ENCODE results near the gene PIP5K1B.
A peak's percentile ranks its signal among the peaks of the same experiment; 100 is the strongest.

Gene PIP5K1B

DNA sequence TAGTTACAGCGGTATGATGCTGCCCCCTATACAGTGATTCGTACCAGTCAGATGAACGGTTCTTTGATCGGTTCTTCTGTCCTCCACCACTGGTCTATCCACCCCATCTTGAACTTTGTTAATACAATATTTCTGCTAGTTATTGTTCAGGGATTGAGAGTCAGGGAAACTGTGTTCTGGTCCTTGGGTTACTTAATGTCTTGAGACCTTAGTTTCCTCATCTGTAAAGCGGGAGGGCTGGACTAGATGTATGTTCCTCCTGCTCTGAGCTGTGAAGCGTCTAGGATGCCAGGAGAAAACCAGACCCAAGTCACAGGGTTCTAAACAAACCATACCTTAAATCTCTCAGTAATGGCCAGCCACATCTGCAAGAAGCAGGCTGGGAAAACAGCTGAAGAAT, 1.4 kb upstream of the PIP5K1B start:
- TF ChIP-seq, protein P1, sequence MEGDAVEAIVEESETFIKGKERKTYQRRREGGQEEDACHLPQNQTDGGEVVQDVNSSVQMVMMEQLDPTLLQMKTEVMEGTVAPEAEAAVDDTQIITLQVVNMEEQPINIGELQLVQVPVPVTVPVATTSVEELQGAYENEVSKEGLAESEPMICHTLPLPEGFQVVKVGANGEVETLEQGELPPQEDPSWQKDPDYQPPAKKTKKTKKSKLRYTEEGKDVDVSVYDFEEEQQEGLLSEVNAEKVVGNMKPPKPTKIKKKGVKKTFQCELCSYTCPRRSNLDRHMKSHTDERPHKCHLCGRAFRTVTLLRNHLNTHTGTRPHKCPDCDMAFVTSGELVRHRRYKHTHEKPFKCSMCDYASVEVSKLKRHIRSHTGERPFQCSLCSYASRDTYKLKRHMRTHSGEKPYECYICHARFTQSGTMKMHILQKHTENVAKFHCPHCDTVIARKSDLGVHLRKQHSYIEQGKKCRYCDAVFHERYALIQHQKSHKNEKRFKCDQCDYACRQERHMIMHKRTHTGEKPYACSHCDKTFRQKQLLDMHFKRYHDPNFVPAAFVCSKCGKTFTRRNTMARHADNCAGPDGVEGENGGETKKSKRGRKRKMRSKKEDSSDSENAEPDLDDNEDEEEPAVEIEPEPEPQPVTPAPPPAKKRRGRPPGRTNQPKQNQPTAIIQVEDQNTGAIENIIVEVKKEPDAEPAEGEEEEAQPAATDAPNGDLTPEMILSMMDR (conservative IDR thresholded peaks at IDR 0.05; ENCODE audit: low read length): no peak
- no peak for TF ChIP-seq EZH2phosphoT487 (IDR thresholded peaks at IDR 0.05; ENCODE audit: borderline replicate concordance)
- H3K27me3 ChIP-seq (ENCODE audit: insufficient read depth, low read length, poor library complexity, severe bottlenecking): no peaks in the 10 kb centered on the region
- H3K9ac ChIP-seq (ENCODE audit: low read depth, low read length, poor library complexity, severe bottlenecking): no peak overlapping the region

DNA sequence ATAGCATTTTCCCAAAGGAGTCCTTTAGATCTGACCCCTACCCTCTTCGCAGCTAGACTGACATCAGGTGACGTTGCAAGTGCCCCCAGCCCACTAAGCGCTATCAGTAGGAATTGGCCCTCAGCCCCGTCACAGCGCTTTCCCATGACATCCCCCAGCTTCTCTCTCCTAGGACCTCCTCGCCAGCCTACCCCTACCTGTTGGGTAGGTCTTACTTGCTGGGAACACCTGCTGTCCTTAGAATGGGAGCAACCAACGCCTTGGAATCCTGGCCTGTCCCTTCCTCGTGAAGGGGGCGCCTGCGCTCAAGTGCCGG, 584 bp upstream of the PIP5K1B start:
- TF ChIP-seq, protein P1 (conservative IDR thresholded peaks at IDR 0.05; ENCODE audit: low read length): no peak
- no peak for TF ChIP-seq EZH2phosphoT487 (IDR thresholded peaks at IDR 0.05; ENCODE audit: borderline replicate concordance)
- Histone ChIP-seq H3F3A (ENCODE audit: low read depth) (no peaks in the 10 kb centered on the region), H4K20me1 (ENCODE audit: insufficient read depth, low read length, poor library complexity, severe bottlenecking) (no peaks in the 10 kb centered on the region), H2AFZ (ENCODE audit: low read length) (peak overlapping the region; percentile 90; the same call in 1 of the 2 replicates), H3K9me3 (ENCODE audit: insufficient read depth, low read depth, low read length) (no peaks in the 10 kb centered on the region), H3K27me3 (ENCODE audit: insufficient read depth, low read length, poor library complexity, severe bottlenecking) (no peaks in the 10 kb centered on the region), H3K4me3 (ENCODE audit: low read length, poor library complexity, severe bottlenecking) (peak overlapping the region; percentile 82), H3K4me1 (ENCODE audit: insufficient read depth, low read length, poor library complexity, severe bottlenecking) (peaks cover 36% of the 10 kb centered on the region), H3K9me2 (replicated peaks; ENCODE audit: low read depth, low read length) (no peaks in the 10 kb centered on the region), H3K9ac (ENCODE audit: low read depth, low read length, poor library complexity, severe bottlenecking) (peak overlapping the region; percentile 57), H3K79me2 (ENCODE audit: insufficient read depth, low read length) (peaks cover 18% of the 10 kb centered on the region; the same call in 1 of the 2 replicates), H3K36me3 (ENCODE audit: insufficient read depth, low read length) (no peaks in the 10 kb centered on the region), H3K4me2 (ENCODE audit: low read depth, low read length, poor library complexity, severe bottlenecking) (peak overlapping the region; percentile 68)

More for the DNA sequence above, 1.4 kb upstream of the PIP5K1B start:
- H2AFZ ChIP-seq (ENCODE audit: low read length): no peak overlapping the region
- H3K79me2 ChIP-seq (ENCODE audit: insufficient read depth, low read length): peaks cover 14% of the 10 kb centered on the region; the same call in 1 of the 2 replicates
- H3K9me3 ChIP-seq (ENCODE audit: insufficient read depth, low read depth, low read length): no peaks in the 10 kb centered on the region
- H4K20me1 ChIP-seq (ENCODE audit: insufficient read depth, low read length, poor library complexity, severe bottlenecking): no peaks in the 10 kb centered on the region
- H3K36me3 ChIP-seq (ENCODE audit: insufficient read depth, low read length): no peaks in the 10 kb centered on the region
- H3F3A ChIP-seq (ENCODE audit: low read depth): no peaks in the 10 kb centered on the region
- H3K4me1 ChIP-seq (ENCODE audit: insufficient read depth, low read length, poor library complexity, severe bottlenecking): peaks cover 30% of the 10 kb centered on the region
- peak overlapping the region; percentile 68 for H3K4me2 ChIP-seq (ENCODE audit: low read depth, low read length, poor library complexity, severe bottlenecking)
- no peak overlapping the region for H3K4me3 ChIP-seq (ENCODE audit: low read length, poor library complexity, severe bottlenecking)
- H3K9me2 ChIP-seq (replicated peaks; ENCODE audit: low read depth, low read length): no peaks in the 10 kb centered on the region

DNA sequence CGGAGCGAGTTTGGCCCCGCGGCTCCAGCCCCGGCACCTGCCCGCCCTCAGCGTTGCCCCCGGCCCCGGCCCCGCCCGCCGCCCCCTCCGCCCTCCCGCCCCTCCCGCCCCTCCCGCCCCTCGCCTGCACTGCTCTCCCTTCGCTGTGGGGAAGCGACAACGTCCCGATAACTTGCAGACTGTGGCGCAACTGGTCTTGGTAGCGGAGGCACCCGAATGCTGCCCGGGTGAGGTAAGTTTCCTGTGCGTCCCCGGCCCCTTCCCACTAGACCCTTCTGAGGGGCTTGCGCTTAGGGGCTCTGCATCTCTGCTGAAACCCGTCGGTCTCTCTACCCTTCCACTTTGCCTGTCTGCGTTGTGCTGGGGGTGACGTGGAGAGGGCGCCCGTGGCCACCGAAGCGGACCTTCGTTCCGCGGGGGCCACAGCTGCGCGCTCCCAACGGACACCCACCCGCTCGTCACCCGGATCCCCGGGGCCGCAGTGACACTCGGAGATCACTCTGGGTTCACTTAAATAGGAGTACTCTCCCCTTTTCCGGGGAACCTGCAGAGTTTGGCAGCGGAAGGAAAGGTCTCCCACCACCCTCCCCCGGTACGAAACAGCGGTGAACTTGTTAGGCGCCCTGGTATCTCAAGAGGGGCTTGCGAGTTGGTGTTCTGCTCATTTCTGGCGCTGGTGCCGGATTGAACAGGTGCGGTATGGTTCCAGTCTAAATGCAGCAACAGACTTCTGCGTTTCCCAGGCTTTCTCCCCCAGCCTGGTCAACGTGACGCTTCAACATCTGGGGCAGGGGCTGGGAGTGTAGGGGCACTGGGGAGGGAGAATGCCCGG, 707 bp downstream of the PIP5K1B start:
- H3F3A ChIP-seq (ENCODE audit: low read depth): no peaks in the 10 kb centered on the region
- H3K79me2 ChIP-seq (ENCODE audit: insufficient read depth, low read length): peaks cover 18% of the 10 kb centered on the region; the same call in 1 of the 2 replicates
- H3K4me1 ChIP-seq (ENCODE audit: insufficient read depth, low read length, poor library complexity, severe bottlenecking): peaks cover 45% of the 10 kb centered on the region
- H3K36me3 ChIP-seq (ENCODE audit: insufficient read depth, low read length): no peaks in the 10 kb centered on the region
- H3K4me3 ChIP-seq (ENCODE audit: low read length, poor library complexity, severe bottlenecking): peak overlapping the region; percentile 82
- H2AFZ ChIP-seq (ENCODE audit: low read length): peak overlapping the region; percentile 90
- H3K9me2 ChIP-seq (replicated peaks; ENCODE audit: low read depth, low read length): no peaks in the 10 kb centered on the region
- no peaks in the 10 kb centered on the region for H4K20me1 ChIP-seq (ENCODE audit: insufficient read depth, low read length, poor library complexity, severe bottlenecking)
- TF ChIP-seq, protein P1 (conservative IDR thresholded peaks at IDR 0.05; ENCODE audit: low read length): peak; percentile 39
- no peak for TF ChIP-seq EZH2phosphoT487 (IDR thresholded peaks at IDR 0.05; ENCODE audit: borderline replicate concordance)
- H3K27me3 ChIP-seq (ENCODE audit: insufficient read depth, low read length, poor library complexity, severe bottlenecking): no peaks in the 10 kb centered on the region
- H3K4me2 ChIP-seq (ENCODE audit: low read depth, low read length, poor library complexity, severe bottlenecking): peak overlapping the region; percentile 91
- H3K9me3 ChIP-seq (ENCODE audit: insufficient read depth, low read depth, low read length): no peaks in the 10 kb centered on the region
- H3K9ac ChIP-seq (ENCODE audit: low read depth, low read length, poor library complexity, severe bottlenecking): peak overlapping the region; percentile 66

All from Loucy (cell line).